Measurements from ENCODE around the gene BCL2L1.
"Not testable (repeated sequence)": the region's sequence is repeated elsewhere in the genome, so short reads cannot be mapped to it uniquely, and the experiment has no call there.

Gene BCL2L1

DNA sequence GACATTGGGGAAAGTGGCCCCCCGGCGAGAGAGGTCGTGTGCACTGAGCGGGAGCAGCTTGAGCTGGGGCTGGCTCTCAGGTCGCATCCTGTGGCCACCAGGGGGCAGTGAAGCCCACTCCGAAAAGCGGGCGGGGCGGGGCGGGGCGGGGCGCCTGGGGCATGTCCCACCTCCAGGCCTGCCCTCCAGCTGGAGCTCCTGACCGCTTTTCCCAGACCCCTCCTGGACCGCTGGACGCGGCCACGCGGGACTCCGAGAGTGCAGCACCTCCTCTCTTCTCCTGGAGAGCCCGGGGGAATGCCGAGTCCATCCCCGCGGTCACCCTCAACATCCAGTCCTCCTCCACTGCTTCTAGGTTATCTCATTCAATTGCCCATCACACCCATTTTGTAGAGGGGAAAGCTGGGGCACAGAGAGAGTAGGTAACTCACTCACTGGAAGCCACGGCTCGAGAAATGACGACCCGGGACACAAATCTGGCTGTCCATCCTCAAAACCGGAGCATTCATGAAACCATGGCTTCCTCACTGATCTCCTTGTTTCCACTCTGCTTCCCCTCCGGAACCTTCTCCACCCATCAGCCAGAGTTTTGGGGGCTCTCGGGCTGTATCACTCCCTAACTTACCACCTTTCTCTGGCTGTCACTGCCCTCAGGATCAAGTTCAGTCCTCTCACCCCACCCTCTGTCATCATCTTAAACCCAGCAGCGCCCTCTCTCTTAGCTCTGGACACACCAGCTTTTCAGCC lies 60.9 kb downstream of the BCL2L1 start:
- peak; percentile 41 to 93 (median 79) for DNase-seq

GRCh38 chr20:31654534-31654933 lies 68.1 kb downstream of the BCL2L1 start:
- DNase-seq = no peak

DNA sequence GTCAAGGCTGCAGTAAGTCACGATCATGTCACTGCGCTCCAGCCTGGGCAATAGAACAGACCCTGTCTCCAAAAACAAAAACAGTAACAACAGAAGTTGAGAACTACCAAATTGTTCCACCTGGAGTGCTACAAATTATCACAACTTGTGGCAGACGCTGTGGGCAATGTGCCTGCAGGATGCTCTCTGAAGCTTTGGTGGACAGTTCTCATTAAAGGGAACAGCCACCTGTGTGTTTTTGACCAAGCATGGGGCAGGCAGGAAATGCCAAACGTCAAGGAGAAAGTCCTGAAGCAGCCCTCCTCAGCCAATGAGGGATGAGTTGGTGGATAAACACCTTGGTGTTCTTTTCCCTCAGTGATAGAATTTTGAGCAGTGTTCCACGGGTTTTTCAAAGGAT lies 69.1 kb downstream of the BCL2L1 start:
- no peak for DNase-seq

DNA sequence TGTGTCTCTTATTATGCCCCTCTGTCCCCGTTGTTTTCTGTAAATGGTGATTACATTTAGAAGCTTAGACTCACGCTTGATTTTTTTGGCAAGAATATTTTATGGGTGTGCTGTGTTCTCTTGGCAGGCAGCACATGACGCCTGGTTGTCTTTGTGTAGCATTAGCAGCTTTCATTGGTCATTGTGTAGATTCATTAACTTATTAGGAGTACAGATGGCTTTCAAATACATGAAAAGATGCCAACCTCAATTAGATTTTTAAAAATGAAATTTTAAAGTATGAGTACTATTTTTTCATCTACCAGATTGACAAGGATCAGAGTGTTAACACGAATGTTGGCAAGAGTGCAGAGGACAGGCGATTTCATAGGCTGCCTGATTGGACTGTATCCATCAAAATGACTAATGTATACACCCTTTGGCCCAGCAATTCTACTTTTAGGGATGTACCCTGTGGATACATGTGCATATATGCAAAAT lies 69.7 kb downstream of the BCL2L1 start:
- no peak for DNase-seq

GRCh38 chr20:31648104-31648503 lies 74.6 kb downstream of the BCL2L1 start:
- DNase-seq = not testable (repeated sequence)

DNA sequence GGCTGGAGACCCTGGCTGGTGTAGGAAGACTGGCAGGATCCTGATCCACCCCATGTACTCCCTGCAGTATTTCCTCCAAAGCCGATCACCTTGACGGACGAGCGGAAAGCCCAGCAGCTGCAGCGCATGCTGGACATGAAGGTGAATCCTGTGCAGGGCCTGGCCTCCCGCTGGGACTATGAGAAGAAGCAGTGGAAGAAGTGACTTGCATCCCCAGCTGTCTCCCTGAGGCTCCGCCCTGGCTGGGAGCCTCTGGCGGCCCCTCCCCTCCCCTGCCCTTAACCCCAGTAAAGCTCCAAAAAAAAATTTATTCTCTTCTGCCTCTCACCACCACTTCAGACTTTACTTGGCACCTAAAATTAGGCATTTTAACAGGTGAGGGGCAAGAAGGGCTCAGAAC lies 78.0 kb downstream of the BCL2L1 start:
- no peak for DNase-seq

GRCh38 chr20:31643522-31643921 lies 79.1 kb downstream of the BCL2L1 start:
- DNase-seq = no peak

GRCh38 chr20:31642837-31643236 lies 79.8 kb downstream of the BCL2L1 start:
- DNase-seq = no peak

- DNase-seq = no peak
Observed at GRCh38 chr20:31641391-31641790, 81.3 kb downstream of the BCL2L1 start.

DNA sequence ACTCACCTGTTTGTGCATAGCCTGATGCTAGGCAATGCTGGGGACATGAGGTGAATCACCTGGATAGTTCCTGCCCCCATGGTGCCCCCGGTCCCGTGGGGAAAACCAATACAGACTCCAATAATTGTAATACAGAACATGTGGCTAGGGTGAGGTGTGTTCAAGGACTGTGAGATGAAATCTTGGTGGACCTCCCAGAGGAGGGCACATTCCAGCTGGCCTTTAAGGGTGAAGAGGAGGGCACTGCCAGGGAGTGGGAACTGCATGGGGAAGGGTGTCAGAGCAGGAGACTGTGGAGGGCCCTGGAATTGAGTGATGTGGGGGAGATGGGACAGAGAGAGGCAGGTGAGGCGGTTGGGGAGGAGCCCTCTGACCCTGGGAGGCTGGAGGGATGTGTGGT lies 82.4 kb downstream of the BCL2L1 start:
- no peak for DNase-seq

GRCh38 chr20:31638816-31639215 lies 83.9 kb downstream of the BCL2L1 start:
- no peak for DNase-seq

GRCh38 chr20:31638317-31638716 lies 84.4 kb downstream of the BCL2L1 start:
- no peak for DNase-seq

DNA sequence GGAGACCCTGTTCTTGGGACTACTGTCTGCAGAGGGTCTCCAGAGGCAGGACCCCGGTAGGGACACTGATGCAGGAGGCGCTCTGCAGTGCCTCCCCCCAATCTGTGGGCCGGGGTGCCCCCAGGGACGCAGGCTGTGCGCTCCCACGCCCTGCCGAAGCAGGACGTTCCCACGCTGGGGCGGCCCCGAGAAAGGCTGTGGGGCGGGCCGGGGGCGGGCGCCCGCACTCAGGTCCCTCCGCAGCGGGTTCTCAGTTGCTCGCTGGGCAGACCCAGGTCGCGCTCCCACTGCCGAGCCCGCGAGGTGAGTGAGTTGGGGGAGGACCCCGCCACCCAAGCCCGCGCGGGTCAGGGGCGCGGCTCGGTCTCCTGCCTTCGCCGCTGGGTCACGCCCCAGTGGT lies 85.0 kb downstream of the BCL2L1 start, which contains the start of gene COX4I2:
Gene COX4I2, plus strand, starts transcription at position 253 of the 400 bp plus-strand sequence. CDS start 1,106 bp downstream, outside the sequence.
- DNase-seq = no peak

GRCh38 chr20:31633339-31633914 lies 89.2 kb downstream of the BCL2L1 start:
- DNase-seq = no peak

DNA sequence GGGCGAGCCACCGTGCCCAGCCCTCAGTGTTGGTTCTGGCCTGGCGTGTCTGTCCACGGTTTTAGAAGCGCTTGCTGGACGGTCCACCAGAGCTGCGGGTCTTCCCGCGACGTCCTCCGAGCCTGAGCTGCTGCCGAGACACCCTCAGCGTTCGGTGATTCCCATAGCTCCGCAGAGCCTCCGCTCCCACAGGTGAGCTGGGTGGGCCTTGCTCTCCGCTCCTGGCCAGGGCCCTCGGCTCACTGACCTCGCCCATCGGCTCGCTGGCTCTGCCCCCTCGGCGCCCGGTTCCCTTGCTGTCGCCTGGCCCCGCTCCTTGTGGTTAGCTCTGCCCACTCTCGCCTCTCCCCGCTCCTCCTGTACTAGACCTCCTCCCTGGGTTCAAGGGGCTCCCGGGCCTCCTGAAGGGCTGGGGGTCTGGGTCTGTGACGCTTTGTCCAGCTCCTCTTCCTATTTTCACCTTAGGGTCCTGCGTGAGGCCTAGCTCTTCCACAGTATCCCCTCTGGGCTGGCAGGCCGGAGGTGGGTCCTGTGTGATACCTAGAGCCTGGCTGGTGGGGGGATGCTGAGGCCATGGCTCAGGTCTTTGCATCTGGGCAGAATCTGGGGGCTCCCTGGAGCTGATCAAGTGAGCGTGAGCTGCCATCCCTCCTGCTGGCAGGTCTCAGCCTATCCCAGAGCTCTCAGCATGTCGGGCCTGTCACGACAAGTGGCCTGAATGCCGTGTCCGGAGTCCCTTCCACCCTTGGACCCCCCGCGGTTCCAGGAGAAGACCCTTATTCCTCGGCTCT lies 89.9 kb downstream of the BCL2L1 start:
- no peak for DNase-seq

GRCh38 chr20:31630187-31630790 lies 92.4 kb downstream of the BCL2L1 start:
- DNase-seq = no peak

DNA sequence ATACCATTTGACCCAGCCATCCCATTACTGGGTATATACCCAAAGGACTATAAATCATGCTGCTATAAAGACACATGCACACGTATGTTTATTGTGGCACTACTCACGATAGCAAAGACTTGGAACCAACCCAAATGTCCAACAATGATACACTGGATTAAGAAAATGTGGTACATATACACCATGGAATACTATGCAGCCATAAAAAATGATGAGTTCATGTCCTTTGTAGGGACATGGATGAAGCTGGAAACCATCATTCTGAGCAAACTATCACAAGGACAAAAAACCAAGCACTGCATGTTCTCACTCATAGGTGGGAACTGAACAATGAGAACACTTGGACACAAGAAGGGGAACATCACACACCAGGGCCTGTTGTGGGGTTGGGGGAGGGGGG lies 94.6 kb downstream of the BCL2L1 start:
- DNase-seq = not testable (repeated sequence)

GRCh38 chr20:31626534-31626933 lies 96.1 kb downstream of the BCL2L1 start:
- not testable (repeated sequence) for DNase-seq

DNA sequence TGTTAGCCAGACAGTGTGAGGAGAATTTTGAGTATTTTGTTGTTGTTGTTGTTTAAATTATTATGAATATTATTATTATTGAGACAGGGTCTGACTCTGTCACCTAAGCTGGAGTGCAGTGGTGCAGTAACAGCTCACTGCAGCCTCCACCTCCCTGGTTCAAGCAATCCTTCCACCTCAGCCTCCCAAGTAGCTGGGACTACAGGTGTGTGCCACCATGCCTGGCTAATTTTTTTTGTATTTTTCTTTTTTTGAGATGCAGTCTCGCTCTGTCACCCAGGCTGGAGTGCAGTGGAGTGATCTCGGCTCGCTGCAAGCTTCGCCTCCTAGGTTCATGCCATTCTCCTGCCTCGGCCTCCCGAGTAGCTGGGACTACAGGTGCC lies 99.6 kb downstream of the BCL2L1 start:
- not testable (repeated sequence) for DNase-seq

GRCh38 chr20:31620246-31620645 lies 102.4 kb downstream of the BCL2L1 start:
- no peak for DNase-seq

GRCh38 chr20:31617432-31618104 lies 105.1 kb downstream of the BCL2L1 start:
- DNase-seq = no peak

All from hypothalamus (tissue), 51 donors.